ENCODE data around the gene LETMD1.

DNA sequence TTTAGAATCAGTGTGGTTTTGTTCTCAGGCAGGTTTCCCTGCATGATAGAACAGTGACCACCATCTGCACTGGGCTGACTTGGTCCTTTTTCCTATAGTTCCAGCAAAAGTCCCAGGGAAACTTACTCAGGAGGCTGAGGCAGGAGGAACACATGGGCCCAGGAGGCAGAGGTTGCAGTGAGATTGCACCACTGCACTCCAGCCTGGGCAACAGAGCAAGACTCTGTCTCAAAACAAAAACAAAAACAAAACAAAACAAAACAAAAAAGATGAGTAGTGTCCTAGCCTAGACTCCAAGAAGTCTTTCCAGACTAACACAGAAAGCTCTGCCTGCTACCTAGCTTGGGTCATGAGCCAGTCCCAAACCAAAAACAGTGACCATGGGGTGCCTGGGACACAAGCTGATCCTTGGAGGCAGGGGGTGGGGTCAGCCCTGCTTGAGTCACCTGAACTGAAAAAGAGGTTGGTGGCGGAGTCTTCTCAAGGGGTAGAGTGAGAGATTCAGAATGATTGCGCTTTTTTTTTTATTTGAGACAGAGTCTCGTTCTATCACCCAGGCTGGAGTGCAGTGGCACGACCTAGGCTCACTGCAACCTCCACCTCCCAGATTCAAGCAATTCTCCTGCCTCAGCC lies 14.6 kb upstream of the LETMD1 start:
- TF ChIP-seq EP300 (IDR thresholded peaks at IDR 0.05) = no peak
- no peak for TF ChIP-seq POLR2A (IDR thresholded peaks at IDR 0.05)
- TF ChIP-seq POLR2AphosphoS5 (IDR thresholded peaks at IDR 0.05) = no peak
- TF ChIP-seq, protein P1, sequence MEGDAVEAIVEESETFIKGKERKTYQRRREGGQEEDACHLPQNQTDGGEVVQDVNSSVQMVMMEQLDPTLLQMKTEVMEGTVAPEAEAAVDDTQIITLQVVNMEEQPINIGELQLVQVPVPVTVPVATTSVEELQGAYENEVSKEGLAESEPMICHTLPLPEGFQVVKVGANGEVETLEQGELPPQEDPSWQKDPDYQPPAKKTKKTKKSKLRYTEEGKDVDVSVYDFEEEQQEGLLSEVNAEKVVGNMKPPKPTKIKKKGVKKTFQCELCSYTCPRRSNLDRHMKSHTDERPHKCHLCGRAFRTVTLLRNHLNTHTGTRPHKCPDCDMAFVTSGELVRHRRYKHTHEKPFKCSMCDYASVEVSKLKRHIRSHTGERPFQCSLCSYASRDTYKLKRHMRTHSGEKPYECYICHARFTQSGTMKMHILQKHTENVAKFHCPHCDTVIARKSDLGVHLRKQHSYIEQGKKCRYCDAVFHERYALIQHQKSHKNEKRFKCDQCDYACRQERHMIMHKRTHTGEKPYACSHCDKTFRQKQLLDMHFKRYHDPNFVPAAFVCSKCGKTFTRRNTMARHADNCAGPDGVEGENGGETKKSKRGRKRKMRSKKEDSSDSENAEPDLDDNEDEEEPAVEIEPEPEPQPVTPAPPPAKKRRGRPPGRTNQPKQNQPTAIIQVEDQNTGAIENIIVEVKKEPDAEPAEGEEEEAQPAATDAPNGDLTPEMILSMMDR (IDR thresholded peaks at IDR 0.05) = no peak

Measured in sigmoid colon (tissue), 4 donors.